Neuron (in vitro differentiated cells): ENCODE data around the gene UBE2O.

ENCODE experiments used
- H2AFZ ChIP-seq: one replicate; pipeline ENCODE4 v1.6.1; 2013; ENCODE audit warnings: low read depth, mild to moderate bottlenecking, inconsistent platforms, low read length, moderate library complexity
- H3K27me3 ChIP-seq: one replicate; pipeline ENCODE4 v1.6.1; 2013; ENCODE audit warnings: low read length; ENCODE audit not compliant: insufficient read depth
- H3K36me3 ChIP-seq: one replicate; pipeline ENCODE4 v1.6.1; 2013; ENCODE audit warnings: low read length; ENCODE audit not compliant: insufficient read depth
- H3K4me1 ChIP-seq: one replicate; pipeline ENCODE4 v1.6.1; 2013; ENCODE audit warnings: low read length; ENCODE audit not compliant: insufficient read depth
- H3K4me3 ChIP-seq: 2 replicates; pipeline ENCODE4 v1.5.1; 2013; ENCODE audit warnings: mild to moderate bottlenecking, low read length, moderate library complexity
- H3K9me3 ChIP-seq: one replicate; pipeline ENCODE4 v1.6.1; 2013; ENCODE audit warnings: low read length

Gene UBE2O

GRCh38 chr17:76478730-76479514, 26.0 kb upstream of the UBE2O start:
- Histone ChIP-seq H3K27me3 (peaks cover 3% of the 10 kb centered on the region), H2AFZ (no peak overlapping the region), H3K36me3 (no peaks in the 10 kb centered on the region), H3K4me1 (peaks cover 12% of the 10 kb centered on the region), H3K9me3 (no peaks in the 10 kb centered on the region), H3K4me3 (no peak overlapping the region)

- Histone ChIP-seq H3K27me3 (peaks cover 8% of the 10 kb centered on the region), H3K9me3 (no peaks in the 10 kb centered on the region), H3K4me1 (peaks cover 12% of the 10 kb centered on the region), H2AFZ (no peak overlapping the region), H3K4me3 (no peak overlapping the region), H3K36me3 (no peaks in the 10 kb centered on the region)
These were observed 25.1 kb upstream of the UBE2O start for GRCh38 chr17:76478097-76478496.

DNA sequence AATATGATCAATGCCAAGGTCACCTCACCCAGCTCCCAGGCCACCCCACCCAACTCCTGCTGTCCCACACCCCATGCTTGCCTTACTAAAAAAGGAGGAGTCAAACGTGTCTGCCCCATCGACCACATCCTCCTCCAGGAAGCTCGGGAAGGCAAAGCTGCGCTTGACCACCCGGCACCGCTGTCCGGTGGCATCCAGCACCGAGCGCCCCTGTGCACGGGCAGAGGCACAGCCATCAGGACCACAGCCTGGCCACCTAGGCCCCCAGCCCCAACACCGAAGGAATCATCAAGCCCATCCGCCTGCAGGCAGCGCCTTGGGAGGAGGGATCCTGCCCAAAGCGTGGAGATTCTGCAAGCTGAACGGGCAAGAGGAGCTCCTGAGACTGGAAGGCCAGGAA, 24.6 kb upstream of the UBE2O start:
- Histone ChIP-seq H3K27me3 (peaks cover 11% of the 10 kb centered on the region), H2AFZ (no peak overlapping the region), H3K9me3 (no peaks in the 10 kb centered on the region), H3K4me1 (peaks cover 12% of the 10 kb centered on the region), H3K4me3 (no peak overlapping the region), H3K36me3 (no peaks in the 10 kb centered on the region)

DNA sequence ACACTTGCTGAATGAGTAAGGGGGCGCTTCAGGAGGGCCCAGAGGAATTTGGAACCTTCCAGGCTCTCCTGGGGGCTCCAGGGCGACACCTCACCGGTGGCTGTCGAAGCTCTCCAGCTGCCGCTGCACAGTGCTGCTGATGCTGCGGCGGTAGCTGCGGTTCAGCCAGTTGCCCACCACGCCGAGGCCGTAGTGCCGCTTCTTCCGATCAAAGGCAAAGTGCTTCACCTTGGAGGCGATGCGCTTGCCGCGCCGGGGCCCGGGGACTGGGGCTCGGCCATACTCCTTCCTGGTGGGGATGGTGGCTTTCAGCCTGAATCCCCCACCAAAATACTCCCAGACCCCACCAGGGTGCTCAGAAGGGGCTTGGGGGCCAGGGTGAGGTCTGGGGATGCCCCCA, 23.8 kb upstream of the UBE2O start:
- H3K36me3 ChIP-seq: no peaks in the 10 kb centered on the region
- H3K4me1 ChIP-seq: peaks cover 12% of the 10 kb centered on the region
- H3K27me3 ChIP-seq: peaks cover 11% of the 10 kb centered on the region
- no peak overlapping the region for H2AFZ ChIP-seq
- no peaks in the 10 kb centered on the region for H3K9me3 ChIP-seq
- no peak overlapping the region for H3K4me3 ChIP-seq

- Histone ChIP-seq H3K36me3 (no peaks in the 10 kb centered on the region), H3K9me3 (no peaks in the 10 kb centered on the region), H3K27me3 (peaks cover 11% of the 10 kb centered on the region), H3K4me1 (peaks cover 1% of the 10 kb centered on the region), H2AFZ (no peak overlapping the region), H3K4me3 (no peak overlapping the region)
These were observed 22.4 kb upstream of the UBE2O start for GRCh38 chr17:76475302-76475701.

- H3K4me1 ChIP-seq: no peaks in the 10 kb centered on the region
- H3K9me3 ChIP-seq: no peaks in the 10 kb centered on the region
- no peak overlapping the region for H2AFZ ChIP-seq
- no peak overlapping the region for H3K4me3 ChIP-seq
- peaks cover 11% of the 10 kb centered on the region for H3K27me3 ChIP-seq
- no peaks in the 10 kb centered on the region for H3K36me3 ChIP-seq
These were observed 21.9 kb upstream of the UBE2O start for GRCh38 chr17:76474894-76475293.

DNA sequence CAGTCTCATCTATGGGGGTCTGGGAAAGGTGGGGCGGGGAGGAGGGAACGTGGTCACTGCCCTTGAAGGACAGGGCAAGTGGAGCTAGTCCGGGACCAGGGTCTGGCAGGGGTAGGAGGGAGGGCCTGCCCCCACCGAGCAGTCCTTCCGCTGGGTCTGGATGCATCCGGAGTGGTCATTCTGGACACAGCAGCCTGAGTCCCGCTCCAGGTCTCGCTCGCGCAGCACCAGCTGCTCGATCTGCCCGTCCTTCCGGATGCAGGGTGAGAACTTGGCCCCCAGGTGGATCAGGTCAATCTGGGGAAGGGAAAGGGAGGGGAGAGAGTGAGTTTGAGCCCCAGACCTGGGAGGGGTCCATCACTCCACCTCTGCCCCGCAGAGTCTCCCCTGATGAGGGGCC, 21.3 kb upstream of the UBE2O start:
- Histone ChIP-seq H3K9me3 (no peaks in the 10 kb centered on the region), H3K4me1 (no peaks in the 10 kb centered on the region), H3K27me3 (peaks cover 11% of the 10 kb centered on the region), H3K36me3 (no peaks in the 10 kb centered on the region), H2AFZ (no peak overlapping the region), H3K4me3 (no peak overlapping the region)

DNA sequence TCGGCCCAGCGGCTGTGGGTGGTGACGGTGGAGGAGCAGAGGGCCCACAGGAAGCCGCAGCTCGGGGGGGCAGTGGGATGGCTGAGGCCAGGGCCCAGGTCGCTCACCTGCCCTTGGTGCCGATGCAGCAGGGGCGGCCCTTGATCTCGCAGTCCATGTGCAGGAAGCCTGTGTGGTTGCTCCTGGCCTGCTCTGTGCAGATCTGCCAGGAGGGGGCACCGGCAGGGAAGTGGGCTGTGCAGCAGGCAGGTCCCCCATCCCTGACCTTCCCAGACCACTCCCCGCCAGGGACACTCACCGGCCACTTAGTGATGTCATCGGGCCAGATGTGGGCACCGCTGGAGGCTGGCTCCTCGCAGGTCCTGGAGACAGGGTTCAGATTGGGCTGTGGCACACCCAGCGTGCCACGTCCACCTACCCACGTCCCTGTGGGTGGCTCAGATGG, 20.6 kb upstream of the UBE2O start:
- H3K4me3 ChIP-seq: no peak overlapping the region
- H3K36me3 ChIP-seq: no peaks in the 10 kb centered on the region
- H3K4me1 ChIP-seq: no peaks in the 10 kb centered on the region
- no peaks in the 10 kb centered on the region for H3K9me3 ChIP-seq
- no peak overlapping the region for H2AFZ ChIP-seq
- peaks cover 14% of the 10 kb centered on the region for H3K27me3 ChIP-seq

DNA sequence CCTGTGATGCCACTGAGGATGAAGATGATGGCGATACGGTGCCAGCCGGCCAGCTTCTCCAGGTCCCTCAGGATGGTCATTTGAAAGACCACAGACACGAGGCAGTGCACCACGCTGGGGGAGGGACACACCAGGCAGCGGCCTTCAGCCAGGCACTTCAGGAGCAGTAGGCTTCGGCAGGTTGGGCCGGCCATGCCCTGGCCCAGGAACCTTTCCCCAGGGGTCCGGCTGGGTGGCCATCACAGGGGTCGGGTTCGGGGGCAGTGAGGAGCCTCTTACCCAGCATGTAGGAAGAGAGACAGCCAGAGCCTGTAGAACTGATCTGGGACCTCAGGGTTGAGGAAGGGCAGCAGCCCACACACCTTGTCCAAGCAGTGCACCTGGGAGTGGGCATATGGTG, 19.8 kb upstream of the UBE2O start:
- Histone ChIP-seq H3K27me3 (peaks cover 14% of the 10 kb centered on the region), H3K36me3 (no peaks in the 10 kb centered on the region), H3K9me3 (no peaks in the 10 kb centered on the region), H3K4me3 (no peak overlapping the region), H2AFZ (no peak overlapping the region), H3K4me1 (no peaks in the 10 kb centered on the region)

GRCh38 chr17:76472258-76472645, 19.3 kb upstream of the UBE2O start:
- Histone ChIP-seq H3K4me1 (no peaks in the 10 kb centered on the region), H3K4me3 (no peak overlapping the region), H3K9me3 (no peaks in the 10 kb centered on the region), H2AFZ (no peak overlapping the region), H3K36me3 (no peaks in the 10 kb centered on the region), H3K27me3 (peaks cover 14% of the 10 kb centered on the region)

DNA sequence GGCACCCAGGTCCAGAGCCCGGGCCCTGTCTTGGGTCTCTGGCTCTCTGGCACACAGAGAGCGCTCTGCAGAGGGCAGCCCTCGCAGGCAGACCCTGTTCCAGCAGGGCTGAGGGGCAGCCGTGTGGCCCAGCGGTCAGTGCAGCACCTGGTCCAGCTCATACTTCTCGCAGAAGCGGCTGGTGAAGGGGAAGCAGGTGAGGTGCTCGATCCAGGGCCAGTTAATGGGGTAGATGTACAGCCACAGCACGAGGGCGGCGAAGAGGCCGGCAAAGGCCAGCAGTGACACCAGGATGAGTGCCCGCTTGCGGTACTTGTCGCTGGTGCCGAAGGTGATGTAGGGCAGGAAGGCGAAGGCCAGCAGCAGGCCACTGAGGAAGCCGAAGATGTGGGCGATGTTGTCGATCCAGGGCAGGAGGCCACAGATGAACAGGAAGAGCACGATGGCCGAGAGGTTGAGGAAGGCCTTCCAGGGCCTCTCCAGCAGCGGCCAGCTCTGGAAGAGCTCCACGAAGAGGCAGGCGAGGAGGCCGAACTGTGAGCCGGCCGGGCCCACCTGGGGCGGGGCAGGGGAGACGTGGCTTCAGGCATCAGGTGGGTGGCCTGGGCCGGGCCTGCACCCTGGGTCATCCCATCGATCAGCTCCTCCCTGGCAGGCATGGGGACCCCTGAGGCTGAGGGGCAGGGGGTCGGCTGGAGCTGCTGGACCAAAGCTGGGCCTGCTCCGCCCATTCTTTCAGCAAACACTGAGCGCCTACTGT, 18.7 kb upstream of the UBE2O start:
- Histone ChIP-seq H3K9me3 (no peaks in the 10 kb centered on the region), H2AFZ (no peak overlapping the region), H3K4me3 (no peak overlapping the region), H3K36me3 (no peaks in the 10 kb centered on the region), H3K27me3 (peaks cover 14% of the 10 kb centered on the region), H3K4me1 (no peaks in the 10 kb centered on the region)

DNA sequence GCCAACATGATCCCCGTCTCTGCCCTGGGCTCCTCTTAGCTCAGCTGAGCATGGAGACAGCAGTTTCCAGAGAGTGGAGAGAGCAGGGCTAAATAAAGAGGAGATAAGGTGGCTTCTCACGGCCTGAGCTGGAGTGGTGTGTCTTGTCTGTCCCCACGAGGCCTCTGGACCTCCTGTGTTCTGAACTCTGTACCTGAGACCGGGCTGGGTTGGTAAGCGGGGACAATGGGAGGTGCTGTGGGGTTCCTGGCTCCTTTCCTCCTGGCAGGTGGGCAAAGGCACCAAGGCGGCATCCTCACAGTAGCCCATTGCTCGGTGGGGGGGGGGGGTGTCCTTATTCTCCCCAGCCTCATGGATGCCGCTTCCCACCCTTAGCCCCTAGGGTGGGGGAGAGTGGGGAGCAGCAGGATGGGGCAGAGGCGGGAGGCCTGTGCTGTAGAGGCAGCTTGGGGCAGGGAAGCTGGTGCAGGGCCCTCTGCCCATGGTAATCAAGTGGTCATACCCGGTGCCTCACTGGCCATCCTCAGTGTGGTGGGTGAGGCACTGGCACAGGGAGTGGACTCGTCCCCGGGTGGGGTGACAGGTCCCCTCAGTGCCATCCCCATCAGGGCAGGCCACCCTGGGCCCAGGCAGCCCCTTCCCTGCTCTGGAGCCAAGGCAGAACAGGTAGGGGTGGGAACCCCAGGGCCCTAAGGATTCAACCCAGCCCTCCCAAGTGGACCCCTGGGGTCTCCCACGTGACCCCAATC, 17.2 kb upstream of the UBE2O start:
- no peaks in the 10 kb centered on the region for H3K4me1 ChIP-seq
- H3K27me3 ChIP-seq: peaks cover 14% of the 10 kb centered on the region
- no peak overlapping the region for H2AFZ ChIP-seq
- no peak overlapping the region for H3K4me3 ChIP-seq
- no peaks in the 10 kb centered on the region for H3K9me3 ChIP-seq
- H3K36me3 ChIP-seq: no peaks in the 10 kb centered on the region
